Panc1 (cell line): ENCODE measurements around the gene KCNIP3.

Experiments
- CTCF ChIP-seq: fragments of 450-650 bp; IDR thresholded peaks from 2 replicates; pipeline ENCODE4 v1.5.1; 2017; ENCODE audit warnings: mild to moderate bottlenecking
- POLR2AphosphoS5 ChIP-seq: IDR thresholded peaks from 2 replicates; pipeline ENCODE4 v1.6.1; 2012; ENCODE audit warnings: mild to moderate bottlenecking, low read depth, low read length, moderate library complexity
- REST ChIP-seq, 2 experiments: IDR thresholded peaks; 2 replicates each; pipeline ENCODE4 v1.6.1; 2011 to 2012; ENCODE audit warnings: low read depth in 2 of 2, control low read depth in 1 of 2, low read length in 1 of 2, mild to moderate bottlenecking in 1 of 2, moderate library complexity in 1 of 2; ENCODE audit not compliant: insufficient read depth in 1 of 2
- SIN3A ChIP-seq: IDR thresholded peaks from 2 replicates; pipeline ENCODE4 v1.6.1; 2012; ENCODE audit warnings: low read depth, mild to moderate bottlenecking, low read length, moderate library complexity, borderline replicate concordance; ENCODE audit not compliant: insufficient read depth
- TCF7L2 ChIP-seq: IDR thresholded peaks from 2 replicates; pipeline ENCODE4 v1.6.1; 2011; ENCODE audit warnings: mild to moderate bottlenecking, low read depth, low read length, inconsistent platforms

GRCh38 chr2:95388091-95388692, 91.0 kb downstream of the KCNIP3 start:
- TF ChIP-seq CTCF (no peak), SIN3A (no peak), POLR2AphosphoS5 (no peak), REST (IDR thresholded peaks at IDR 0.05; ENCODE audit: insufficient read depth in 1 of 2, low read depth in 2 of 2, low read length in 1 of 2) (no peak), TCF7L2 (no peak)
